Gastrocnemius medialis (tissue), 4 donors: ENCODE data around the gene TEX38.

Experiments
- CTCF ChIP-seq, 5 experiments: fragments of 450-650 bp in 3 of 5; fragments of 200-600 bp in 2 of 5; sonication (generic) in 2 of 5; IDR thresholded peaks in 4 of 5; conservative IDR thresholded peaks in 1 of 5; 1 replicate in 4 of 5; 2 replicates in 1 of 5; pipeline ENCODE4 v1.5.1; 2016 to 2019; ENCODE audit warnings: antibody characterized with exemption in 5 of 5, mild to moderate bottlenecking in 3 of 5, moderate library complexity in 3 of 5
- POLR2A ChIP-seq, 2 donors: fragments of 450-650 bp; IDR thresholded peaks; one replicate each; pipeline ENCODE4 v1.6.1; 2017; ENCODE audit warnings: antibody characterized with exemption in 2 of 2, mild to moderate bottlenecking in 2 of 2, moderate library complexity in 2 of 2

- TF ChIP-seq CTCF (IDR thresholded peaks at IDR 0.05 in 4 of 5, conservative IDR thresholded peaks at IDR 0.05 in 1 of 5) (no peak), POLR2A (IDR thresholded peaks at IDR 0.05) (no peak)
Observed at GRCh38 chr1:46687093-46687659, 15.5 kb downstream of the TEX38 start.
